WTC11 (cell line): ENCODE data around the gene IFRD2. TPM values are rescaled to one million over a fixed set of nuclear protein-coding genes. Genes with fewer than 3 reads are reported as not detected.

Experiments used
- ATAC-seq: fragments of 200-7000 bp; cut with Tn5 transposase; 2 replicates; pipeline ENCODE4 v1.10.0; 2021; ENCODE audit warnings: mild to moderate bottlenecking, moderate library complexity
- CTCF ChIA-PET: fragments of 300-600 bp; sonication (Branson Sonifier 250); formaldehyde crosslinking; loops from one replicate; lab custom pipeline; 2021; ENCODE audit warnings: antibody characterized with exemption; lab: Charles Lee
- POLR2A ChIA-PET: fragments of 350-600 bp; sonication (Branson Sonifier 250); formaldehyde crosslinking; loops from one replicate; lab custom pipeline; 2021; ENCODE audit warnings: antibody characterized with exemption; lab: Charles Lee
- DNase-seq: peaks from one replicate; pipeline ENCODE4 v3.0.0; 2021; ENCODE audit warnings: low spot score
- H3K27ac Mint-ChIP-seq: 2 replicates; pipeline ENCODE4 v1.8.0; 2021; ENCODE audit warnings: mixed read lengths
- H3K27me3 Mint-ChIP-seq: 2 replicates; pipeline ENCODE4 v1.8.0; 2021; ENCODE audit warnings: low read depth, mild to moderate bottlenecking, moderate library complexity, mixed read lengths
- H3K36me3 Mint-ChIP-seq: 2 replicates; pipeline ENCODE4 v1.8.0; 2021; ENCODE audit warnings: mixed read lengths
- H3K4me1 Mint-ChIP-seq: 2 replicates; pipeline ENCODE4 v1.8.0; 2022; ENCODE audit warnings: mixed read lengths
- H3K4me3 Mint-ChIP-seq: 2 replicates; pipeline ENCODE4 v1.8.0; 2021; ENCODE audit warnings: mild to moderate bottlenecking, moderate library complexity, mixed read lengths
- H3K9me3 Mint-ChIP-seq: 2 replicates; pipeline ENCODE4 v1.8.0; 2021; ENCODE audit warnings: mixed read lengths
- ATF3 ChIP-seq: sonication (generic); formaldehyde crosslinking; conservative IDR thresholded peaks from 2 replicates; pipeline ENCODE4 v1.8.1; 2022; ENCODE audit warnings: mild to moderate bottlenecking, missing genetic modification reagents
- FOXJ3 ChIP-seq: sonication (generic); formaldehyde crosslinking; IDR thresholded peaks from 2 replicates; pipeline ENCODE4 v1.9.0; 2021; ENCODE audit warnings: missing genetic modification reagents, mild to moderate bottlenecking, borderline replicate concordance
- FOXP4 ChIP-seq: sonication (generic); formaldehyde crosslinking; IDR thresholded peaks from 2 replicates; pipeline ENCODE4 v1.8.0; 2022; ENCODE audit warnings: mild to moderate bottlenecking, missing genetic modification reagents
- GRHL2 ChIP-seq: fragments of 250-450 bp; sonication (Bioruptor Pico); IDR thresholded peaks from 2 replicates; pipeline ENCODE4 v1.8.0; 2022; ENCODE audit warnings: mild to moderate bottlenecking, moderate library complexity; ENCODE audit not compliant: insufficient replicate concordance, severe bottlenecking
- IRF1 ChIP-seq: sonication (generic); formaldehyde crosslinking; IDR thresholded peaks from 2 replicates; pipeline ENCODE4 v1.8.0; 2023; ENCODE audit warnings: missing genetic modification reagents
- MXD4 ChIP-seq: fragments of 250-450 bp; sonication (Bioruptor Pico); IDR thresholded peaks from 2 replicates; pipeline ENCODE4 v1.8.0; 2021; ENCODE audit warnings: mild to moderate bottlenecking, moderate library complexity, borderline replicate concordance
- NR1H2 ChIP-seq: sonication (generic); formaldehyde crosslinking; IDR thresholded peaks from 2 replicates; pipeline ENCODE4 v1.9.0; 2021; ENCODE audit warnings: mild to moderate bottlenecking, moderate library complexity, missing genetic modification reagents
- OVOL2 ChIP-seq: fragments of 250-450 bp; sonication (Bioruptor Pico); IDR thresholded peaks from 2 replicates; pipeline ENCODE4 v1.9.0; 2021; ENCODE audit warnings: mild to moderate bottlenecking, borderline replicate concordance
- PREB ChIP-seq: sonication (generic); formaldehyde crosslinking; IDR thresholded peaks from 2 replicates; pipeline ENCODE4 v1.8.1; 2022; ENCODE audit warnings: mild to moderate bottlenecking, missing genetic modification reagents, moderate library complexity, borderline replicate concordance
- PRRX2 ChIP-seq: fragments of 250-450 bp; sonication (Bioruptor Pico); IDR thresholded peaks from 2 replicates; pipeline ENCODE4 v1.8.0; 2021; ENCODE audit warnings: mild to moderate bottlenecking
- RELA ChIP-seq: sonication (generic); formaldehyde crosslinking; IDR thresholded peaks from 2 replicates; pipeline ENCODE4 v1.8.1; 2022; ENCODE audit warnings: missing genetic modification reagents, mild to moderate bottlenecking, borderline replicate concordance
- RORB ChIP-seq: fragments of 250-450 bp; sonication (Bioruptor Pico); IDR thresholded peaks from 2 replicates; pipeline ENCODE4 v1.9.0; 2021; ENCODE audit warnings: mild to moderate bottlenecking
- TCF7 ChIP-seq: sonication (generic); formaldehyde crosslinking; IDR thresholded peaks from 2 replicates; pipeline ENCODE4 v1.8.0; 2022; ENCODE audit warnings: mild to moderate bottlenecking, low read depth, missing genetic modification reagents, moderate library complexity
- ZMAT4 ChIP-seq: fragments of 250-450 bp; sonication (Bioruptor Pico); IDR thresholded peaks from 2 replicates; pipeline ENCODE4 v1.9.0; 2021; ENCODE audit warnings: mild to moderate bottlenecking
- ZNF138 ChIP-seq: sonication (generic); formaldehyde crosslinking; conservative IDR thresholded peaks from 2 replicates; pipeline ENCODE4 v1.8.1; 2022; ENCODE audit warnings: mild to moderate bottlenecking, moderate library complexity, missing genetic modification reagents
- ZNF232 ChIP-seq: sonication (generic); formaldehyde crosslinking; IDR thresholded peaks from 2 replicates; pipeline ENCODE4 v1.8.0; 2022; ENCODE audit warnings: mild to moderate bottlenecking, missing genetic modification reagents
- ZNF263 ChIP-seq: sonication (generic); formaldehyde crosslinking; IDR thresholded peaks from 2 replicates; pipeline ENCODE4 v1.8.1; 2022; ENCODE audit warnings: low read depth, mild to moderate bottlenecking, moderate library complexity, missing genetic modification reagents
- ZNF423 ChIP-seq: fragments of 250-450 bp; sonication (Bioruptor Pico); IDR thresholded peaks from 2 replicates; pipeline ENCODE4 v2.1.2; 2022; ENCODE audit warnings: mild to moderate bottlenecking, moderate library complexity
- total RNA-seq: library from RNA; stranded (reverse); gene quantifications from 3 replicates; pipeline ENCODE4 v1.2.3, GENCODE V29; 2021

The IFRD2 gene
- total RNA-seq, 1 experiment from 2014 or later = 92.0 TPM

GRCh38 chr3:50271314-50271936 is 20.8 kb downstream of the IFRD2 start:
- Mint-ChIP-seq H3K36me3 (no peaks in the 10 kb centered on the region), H3K27me3 (peaks cover 36% of the 10 kb centered on the region), H3K27ac (peak overlapping the region; percentile 8; the same call in 1 of the 2 replicates), H3K4me3 (no peak overlapping the region), H3K4me1 (peaks cover 52% of the 10 kb centered on the region)
- ATAC-seq (no peak), DNase-seq (no peak)
- CTCF ChIA-PET = interaction anchor here (0.6 to 12.5 kb wide), 9 partner anchors 12 to 316 kb away, joined by 3 to 145 read pairs (median 5); partner anchors contain the start of gene GNAT1
- TF ChIP-seq GRHL2 (CRISPR knock-in tag) (no peak), TCF7 (CRISPR knock-in tag) (no peak), FOXP4 (CRISPR knock-in tag) (no peak), FOXJ3 (no peak), RELA (CRISPR knock-in tag) (no peak), RORB (CRISPR knock-in tag) (no peak), ZNF138 (no peak), ZNF423 (no peak), PRRX2 (CRISPR knock-in tag) (no peak), ATF3 (CRISPR knock-in tag) (no peak)
- TF ChIP-seq, all 79 proteins: peak for 0
- POLR2A ChIA-PET = interaction anchor here (0.9 to 1.0 kb wide), 2 partner anchors 11 kb away, joined by 3 read pairs; no protein-coding TSS in a partner anchor
- H3K9me3 Mint-ChIP-seq = no peaks in the 10 kb centered on the region

GRCh38 chr3:50270422-50271224 is 21.6 kb downstream of the IFRD2 start:
- H3K4me3 Mint-ChIP-seq = no peak overlapping the region
- ChIA-PET CTCF (interaction anchor here (1.9 to 12.5 kb wide), 4 partner anchors 11 to 77 kb away, joined by 8 to 145 read pairs (median 48); partner anchors contain the start of gene GNAT1), POLR2A (interaction anchor here (0.9 kb wide), 1 partner anchor 10 kb away, joined by 3 read pairs; no protein-coding TSS in a partner anchor)
- no peak overlapping the region for H3K27ac Mint-ChIP-seq
- no peaks in the 10 kb centered on the region for H3K9me3 Mint-ChIP-seq
- ATAC-seq (no peak), DNase-seq (no peak)
- no peaks in the 10 kb centered on the region for H3K36me3 Mint-ChIP-seq
- no peak for TF ChIP-seq ZNF232 (CRISPR knock-in tag)
- no peak for TF ChIP-seq ZNF263 (CRISPR knock-in tag)
- TF ChIP-seq MXD4 (CRISPR knock-in tag) = no peak
- no peak for TF ChIP-seq OVOL2
- no peak for TF ChIP-seq ZMAT4
- no peak for TF ChIP-seq PREB
- no peak for TF ChIP-seq IRF1 (CRISPR knock-in tag)
- no peak for TF ChIP-seq NR1H2
- peaks cover 28% of the 10 kb centered on the region for H3K27me3 Mint-ChIP-seq
- H3K4me1 Mint-ChIP-seq = peaks cover 52% of the 10 kb centered on the region
